ENCODE data around the gene CHD8. TPM values are rescaled to one million over a fixed set of nuclear protein-coding genes. Genes with fewer than 3 reads are reported as not detected.

Gene CHD8
- total and polyA plus RNA-seq, 2 experiments from 2014 or later, result 22.1 to 50.9 TPM

GRCh38 chr14:21440859-21441258 lies 15.1 kb downstream of the CHD8 start:
- H3K36me3 ChIP-seq (replicated peaks; ENCODE audit: insufficient read depth, low read depth), result no peaks in the 10 kb centered on the region
- H4K20me1 ChIP-seq (ENCODE audit: insufficient read depth, poor library complexity, severe bottlenecking), result no peaks in the 10 kb centered on the region
- peaks cover 84% of the 10 kb centered on the region for H3K79me2 ChIP-seq
- H3K9me3 ChIP-seq (ENCODE audit: low read depth), result no peaks in the 10 kb centered on the region
- no peak overlapping the region for H2AFZ ChIP-seq
- TF ChIP-seq EZH2 (IDR thresholded peaks at IDR 0.05; ENCODE audit: borderline replicate concordance) (no peak), EZH2phosphoT487 (IDR thresholded peaks at IDR 0.05; ENCODE audit: low read depth, severe bottlenecking, unreplicated experiment) (no peak), CTCF (IDR thresholded peaks at IDR 0.05; ENCODE audit: poor library complexity) (no peak)
- no peak for DNase-seq (ENCODE audit: low spot score)
- peaks cover 15% of the 10 kb centered on the region for H3K4me1 ChIP-seq (ENCODE audit: insufficient read depth)
- H3K27ac ChIP-seq, result no peak overlapping the region
- no peaks in the 10 kb centered on the region for H3K9me2 ChIP-seq (replicated peaks; ENCODE audit: insufficient read depth)
- H3K4me2 ChIP-seq, result no peak overlapping the region
- no peaks in the 10 kb centered on the region for H3K27me3 ChIP-seq
- no peak overlapping the region for H3K4me3 ChIP-seq

GRCh38 chr14:21437063-21437901 lies 18.6 kb downstream of the CHD8 start:
- 4% methylated on average over 33 of the region's 33 CpGs for WGBS (ENCODE audit: low lambda C conversion rate, missing lambda C conversion rate)
- peaks cover 90% of the 10 kb centered on the region for H3K79me2 ChIP-seq
- H3K9me3 ChIP-seq (ENCODE audit: low read depth), result no peaks in the 10 kb centered on the region
- peak overlapping the region; percentile 85 for H2AFZ ChIP-seq
- H3K4me3 ChIP-seq, result peak overlapping the region; percentile 90
- H3K4me1 ChIP-seq (ENCODE audit: insufficient read depth), result peaks cover 22% of the 10 kb centered on the region
- H3K9me2 ChIP-seq (replicated peaks; ENCODE audit: insufficient read depth), result no peaks in the 10 kb centered on the region
- no peaks in the 10 kb centered on the region for H3K36me3 ChIP-seq (replicated peaks; ENCODE audit: insufficient read depth, low read depth)
- peak overlapping the region; percentile 92 for H3K4me2 ChIP-seq
- H3K27ac ChIP-seq, result peak overlapping the region; percentile 93
- peak; percentile 99 for DNase-seq (ENCODE audit: low spot score)
- no peak for TF ChIP-seq CTCF (IDR thresholded peaks at IDR 0.05; ENCODE audit: poor library complexity)
- no peak for TF ChIP-seq EZH2phosphoT487 (IDR thresholded peaks at IDR 0.05; ENCODE audit: low read depth, severe bottlenecking, unreplicated experiment)
- TF ChIP-seq EZH2 (IDR thresholded peaks at IDR 0.05; ENCODE audit: borderline replicate concordance), result no peak
- H4K20me1 ChIP-seq (ENCODE audit: insufficient read depth, poor library complexity, severe bottlenecking), result peaks cover 17% of the 10 kb centered on the region
- no peaks in the 10 kb centered on the region for H3K27me3 ChIP-seq

GRCh38 chr14:21436567-21437062 lies 19.3 kb downstream of the CHD8 start:
- no peak for DNase-seq (ENCODE audit: low spot score)

More at GRCh38 chr14:21436567-21437062, 19.3 kb downstream of the CHD8 start:
- H3K4me2 ChIP-seq, result peak overlapping the region; percentile 92
- peak overlapping the region; percentile 49 for H2AFZ ChIP-seq
- no peaks in the 10 kb centered on the region for H3K27me3 ChIP-seq
- H3K36me3 ChIP-seq (replicated peaks; ENCODE audit: insufficient read depth, low read depth), result no peaks in the 10 kb centered on the region
- TF ChIP-seq EZH2 (IDR thresholded peaks at IDR 0.05; ENCODE audit: borderline replicate concordance) (no peak), CTCF (IDR thresholded peaks at IDR 0.05; ENCODE audit: poor library complexity) (no peak), EZH2phosphoT487 (IDR thresholded peaks at IDR 0.05; ENCODE audit: low read depth, severe bottlenecking, unreplicated experiment) (no peak)
- WGBS (ENCODE audit: low lambda C conversion rate, missing lambda C conversion rate), result 5% methylated on average over 11 of the region's 11 CpGs
- H3K27ac ChIP-seq, result peak overlapping the region; percentile 50
- H3K79me2 ChIP-seq, result peaks cover 91% of the 10 kb centered on the region
- H3K9me3 ChIP-seq (ENCODE audit: low read depth), result no peaks in the 10 kb centered on the region
- H3K4me1 ChIP-seq (ENCODE audit: insufficient read depth), result peaks cover 22% of the 10 kb centered on the region
- H3K4me3 ChIP-seq, result peak overlapping the region; percentile 90
- H3K9me2 ChIP-seq (replicated peaks; ENCODE audit: insufficient read depth), result no peaks in the 10 kb centered on the region
- peaks cover 22% of the 10 kb centered on the region for H4K20me1 ChIP-seq (ENCODE audit: insufficient read depth, poor library complexity, severe bottlenecking)
